Astrocyte (in vitro differentiated cells and primary cell): ENCODE results near the gene SAYSD1. TPM values are rescaled to one million over a fixed set of nuclear protein-coding genes. Genes with fewer than 3 reads are reported as not detected.

Experiments used
- DNase-seq: peaks from one replicate; pipeline ENCODE4 v3.0.0-alpha.2; 2010; ENCODE audit warnings: low read depth
- FAIRE-seq: peaks from 2 replicates; lab custom pipeline; 2011; peaks lifted over from hg19 to GRCh38; lab: Jason Lieb, UNC
- H2AFZ ChIP-seq: 2 replicates; pipeline ENCODE4 v1.6.0; 2012; ENCODE audit warnings: low read depth, low read length, inconsistent platforms
- H3K27ac ChIP-seq: 2 replicates; pipeline ENCODE4 v1.5.1; 2011; ENCODE audit warnings: low read depth, low read length, inconsistent platforms
- H3K27me3 ChIP-seq: 2 replicates; pipeline ENCODE4 v1.6.0; 2011; ENCODE audit warnings: low read length, inconsistent platforms; ENCODE audit not compliant: insufficient read depth
- H3K36me3 ChIP-seq: 2 replicates; pipeline ENCODE4 v1.5.1; 2011; ENCODE audit warnings: low read length, inconsistent platforms; ENCODE audit not compliant: insufficient read depth
- H3K4me1 ChIP-seq: 2 replicates; pipeline ENCODE4 v1.5.1; 2011; ENCODE audit warnings: low read length, inconsistent platforms; ENCODE audit not compliant: insufficient read depth
- H3K4me2 ChIP-seq: 2 replicates; pipeline ENCODE4 v1.6.0; 2012; ENCODE audit warnings: low read length, inconsistent platforms
- H3K4me3 ChIP-seq: 2 replicates; pipeline ENCODE4 v1.5.1; 2011; ENCODE audit warnings: low read depth, mild to moderate bottlenecking, low read length, inconsistent platforms; ENCODE audit not compliant: insufficient read depth
- H3K79me2 ChIP-seq: 2 replicates; pipeline ENCODE4 v1.6.0; 2012; ENCODE audit warnings: mild to moderate bottlenecking, low read length, inconsistent platforms; ENCODE audit not compliant: insufficient read depth
- H3K9ac ChIP-seq: 2 replicates; pipeline ENCODE4 v1.6.0; 2012; ENCODE audit warnings: mild to moderate bottlenecking, low read length, inconsistent platforms
- H3K9me3 ChIP-seq: 2 replicates; pipeline ENCODE4 v1.5.1; 2012; ENCODE audit warnings: low read depth, mild to moderate bottlenecking, low read length, inconsistent platforms; ENCODE audit not compliant: insufficient read depth
- H4K20me1 ChIP-seq: 2 replicates; pipeline ENCODE4 v1.6.0; 2012; ENCODE audit warnings: low read length, inconsistent platforms; ENCODE audit not compliant: insufficient read depth
- H3K27ac Mint-ChIP-seq: one replicate; pipeline ENCODE4 v1.8.0; 2021; ENCODE audit warnings: mild to moderate bottlenecking, mixed read lengths; ENCODE audit not compliant: unreplicated experiment
- H3K27me3 Mint-ChIP-seq: one replicate; pipeline ENCODE4 v1.8.0; 2021; ENCODE audit warnings: low read depth, mixed read lengths; ENCODE audit not compliant: unreplicated experiment
- H3K36me3 Mint-ChIP-seq: one replicate; pipeline ENCODE4 v1.8.0; 2021; ENCODE audit warnings: low read depth, mixed read lengths; ENCODE audit not compliant: unreplicated experiment
- H3K4me1 Mint-ChIP-seq: one replicate; pipeline ENCODE4 v1.8.0; 2021; ENCODE audit warnings: low read depth, mixed read lengths; ENCODE audit not compliant: unreplicated experiment
- H3K4me3 Mint-ChIP-seq: one replicate; pipeline ENCODE4 v1.8.0; 2021; ENCODE audit warnings: mild to moderate bottlenecking, moderate library complexity, mixed read lengths; ENCODE audit not compliant: unreplicated experiment
- H3K9me3 Mint-ChIP-seq: one replicate; pipeline ENCODE4 v1.8.0; 2021; ENCODE audit warnings: mild to moderate bottlenecking, mixed read lengths; ENCODE audit not compliant: unreplicated experiment
- EZH2 ChIP-seq: IDR thresholded peaks from 2 replicates; pipeline ENCODE4 v1.6.1; 2012; ENCODE audit warnings: mild to moderate bottlenecking, low read length, inconsistent platforms; ENCODE audit not compliant: insufficient read depth
- total RNA-seq: library from RNA; stranded (reverse); gene quantifications from 2 replicates; pipeline ENCODE4 v1.2.1, GENCODE V29; 2021
- TF ChIP-seq, protein P1 (sequence below): IDR thresholded peaks from 2 replicates; pipeline ENCODE4 v1.5.1; 2011; ENCODE audit warnings: low read depth, mild to moderate bottlenecking, inconsistent platforms, low read length, moderate library complexity; ENCODE audit not compliant: insufficient read depth

Gene SAYSD1
- total RNA-seq, 1 donor from 2014 or later, result 9.4 TPM

DNA sequence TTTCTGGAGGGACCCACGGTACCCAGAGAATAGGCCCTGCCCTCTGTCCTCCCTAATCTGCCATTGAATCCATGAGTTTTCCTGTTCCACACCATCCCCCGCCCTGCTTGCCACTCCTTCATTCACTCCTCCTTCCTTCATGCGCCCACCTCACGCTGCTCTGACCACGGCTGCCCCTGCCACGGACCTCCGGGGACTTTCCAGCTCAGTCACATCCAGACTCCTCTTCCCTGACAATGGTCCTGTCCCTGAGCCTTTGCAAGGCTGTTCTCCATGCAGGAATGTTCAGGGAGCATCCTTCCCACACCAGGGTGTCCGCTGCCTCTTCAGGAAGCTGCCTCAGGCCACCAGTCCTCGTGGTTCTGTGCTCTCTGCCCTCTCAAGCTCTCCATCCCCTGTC, 40.5 kb downstream of the SAYSD1 start:
- H3K4me3 Mint-ChIP-seq, result no peak overlapping the region
- no peaks in the 10 kb centered on the region for H3K36me3 Mint-ChIP-seq
- peaks cover 2% of the 10 kb centered on the region for H3K9me3 Mint-ChIP-seq
- H4K20me1 ChIP-seq, result no peaks in the 10 kb centered on the region
- no peaks in the 10 kb centered on the region for H3K27me3 ChIP-seq
- H2AFZ ChIP-seq, result no peak overlapping the region
- DNase-seq, result no peak
- H3K27me3 Mint-ChIP-seq, result peaks cover 48% of the 10 kb centered on the region
- H3K27ac ChIP-seq, result no peak overlapping the region
- H3K4me1 ChIP-seq, result no peaks in the 10 kb centered on the region
- no peaks in the 10 kb centered on the region for H3K36me3 ChIP-seq
- H3K9ac ChIP-seq, result no peak overlapping the region
- TF ChIP-seq, protein P1, sequence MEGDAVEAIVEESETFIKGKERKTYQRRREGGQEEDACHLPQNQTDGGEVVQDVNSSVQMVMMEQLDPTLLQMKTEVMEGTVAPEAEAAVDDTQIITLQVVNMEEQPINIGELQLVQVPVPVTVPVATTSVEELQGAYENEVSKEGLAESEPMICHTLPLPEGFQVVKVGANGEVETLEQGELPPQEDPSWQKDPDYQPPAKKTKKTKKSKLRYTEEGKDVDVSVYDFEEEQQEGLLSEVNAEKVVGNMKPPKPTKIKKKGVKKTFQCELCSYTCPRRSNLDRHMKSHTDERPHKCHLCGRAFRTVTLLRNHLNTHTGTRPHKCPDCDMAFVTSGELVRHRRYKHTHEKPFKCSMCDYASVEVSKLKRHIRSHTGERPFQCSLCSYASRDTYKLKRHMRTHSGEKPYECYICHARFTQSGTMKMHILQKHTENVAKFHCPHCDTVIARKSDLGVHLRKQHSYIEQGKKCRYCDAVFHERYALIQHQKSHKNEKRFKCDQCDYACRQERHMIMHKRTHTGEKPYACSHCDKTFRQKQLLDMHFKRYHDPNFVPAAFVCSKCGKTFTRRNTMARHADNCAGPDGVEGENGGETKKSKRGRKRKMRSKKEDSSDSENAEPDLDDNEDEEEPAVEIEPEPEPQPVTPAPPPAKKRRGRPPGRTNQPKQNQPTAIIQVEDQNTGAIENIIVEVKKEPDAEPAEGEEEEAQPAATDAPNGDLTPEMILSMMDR, result no peak
- no peak for TF ChIP-seq EZH2
- H3K9me3 ChIP-seq, result no peaks in the 10 kb centered on the region
- no peak overlapping the region for H3K4me2 ChIP-seq
- no peaks in the 10 kb centered on the region for H3K4me1 Mint-ChIP-seq
- H3K4me3 ChIP-seq, result no peak overlapping the region
- FAIRE-seq, result no peak
- H3K79me2 ChIP-seq, result no peaks in the 10 kb centered on the region
- no peak overlapping the region for H3K27ac Mint-ChIP-seq

DNA sequence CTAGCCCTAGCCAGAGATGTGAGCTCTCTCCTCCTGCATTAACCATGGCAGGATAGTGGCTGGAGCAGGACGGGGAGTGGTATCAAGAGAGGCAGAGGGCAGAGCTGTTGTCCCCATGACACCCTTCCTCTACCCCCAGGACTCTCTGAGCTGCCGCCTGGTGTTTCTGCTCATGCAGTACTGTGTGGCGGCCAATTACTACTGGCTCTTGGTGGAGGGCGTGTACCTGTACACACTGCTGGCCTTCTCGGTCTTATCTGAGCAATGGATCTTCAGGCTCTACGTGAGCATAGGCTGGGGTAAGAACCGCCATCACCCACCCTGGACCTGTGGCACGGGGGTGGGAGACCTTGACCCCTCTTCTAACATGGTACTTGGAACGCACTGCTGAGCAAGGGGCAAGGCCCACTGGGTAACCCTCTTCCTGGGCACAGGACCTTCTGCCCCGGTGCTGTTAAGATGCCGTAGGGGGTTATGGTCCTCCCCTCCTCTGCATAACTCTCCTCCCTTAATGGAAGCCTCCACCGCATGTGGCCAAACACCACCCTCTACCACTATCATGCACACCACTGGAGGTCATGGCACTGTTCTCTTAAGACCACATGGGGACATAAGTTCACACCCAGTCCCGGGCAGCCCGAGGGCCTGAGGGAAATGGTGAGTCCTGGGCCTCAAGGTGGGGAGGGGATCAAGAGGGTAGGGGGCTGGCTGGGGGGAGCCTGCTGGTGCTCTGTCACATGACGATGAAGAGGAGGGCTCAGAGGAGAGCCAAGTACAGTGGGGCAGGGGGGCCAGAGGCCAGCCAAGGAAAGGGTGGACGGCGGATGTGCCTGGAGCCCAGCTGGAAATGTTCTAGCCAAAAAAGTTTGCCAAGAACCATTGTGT, 41.3 kb downstream of the SAYSD1 start:
- Mint-ChIP-seq H3K36me3 (no peaks in the 10 kb centered on the region), H3K27ac (no peak overlapping the region), H3K4me1 (no peaks in the 10 kb centered on the region), H3K27me3 (peaks cover 44% of the 10 kb centered on the region), H3K9me3 (peaks cover 6% of the 10 kb centered on the region), H3K4me3 (no peak overlapping the region)
- no peak overlapping the region for H3K27ac ChIP-seq
- TF ChIP-seq, protein P1, result no peak
- TF ChIP-seq EZH2, result no peak
- no peak for DNase-seq
- H3K36me3 ChIP-seq, result no peaks in the 10 kb centered on the region
- no peak for FAIRE-seq
- no peak overlapping the region for H3K9ac ChIP-seq
- H4K20me1 ChIP-seq, result no peaks in the 10 kb centered on the region
- no peaks in the 10 kb centered on the region for H3K4me1 ChIP-seq
- no peak overlapping the region for H3K4me2 ChIP-seq
- H3K4me3 ChIP-seq, result no peak overlapping the region
- no peaks in the 10 kb centered on the region for H3K27me3 ChIP-seq
- no peaks in the 10 kb centered on the region for H3K79me2 ChIP-seq
- no peaks in the 10 kb centered on the region for H3K9me3 ChIP-seq
- no peak overlapping the region for H2AFZ ChIP-seq

DNA sequence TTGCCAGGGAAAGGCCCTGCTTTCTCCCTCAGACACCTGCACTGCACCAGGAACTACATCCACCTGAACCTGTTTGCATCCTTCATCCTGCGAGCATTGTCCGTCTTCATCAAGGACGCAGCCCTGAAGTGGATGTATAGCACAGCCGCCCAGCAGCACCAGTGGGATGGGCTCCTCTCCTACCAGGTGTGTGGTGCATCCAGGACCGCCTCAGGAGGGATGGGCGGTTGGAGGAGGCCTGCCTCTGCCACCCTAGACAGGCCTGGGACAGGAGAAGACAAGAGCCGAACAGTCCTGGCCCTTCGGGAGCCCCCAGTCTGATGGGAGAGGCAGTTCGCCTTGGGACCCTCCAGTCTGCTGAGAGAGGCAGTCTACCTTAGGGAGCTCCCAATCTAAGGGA, 42.2 kb downstream of the SAYSD1 start:
- no peaks in the 10 kb centered on the region for H3K36me3 Mint-ChIP-seq
- Histone ChIP-seq H3K79me2 (no peaks in the 10 kb centered on the region), H3K36me3 (no peaks in the 10 kb centered on the region), H3K4me1 (no peaks in the 10 kb centered on the region), H3K4me2 (no peak overlapping the region), H3K27me3 (no peaks in the 10 kb centered on the region), H3K9me3 (no peaks in the 10 kb centered on the region), H2AFZ (no peak overlapping the region), H3K9ac (no peak overlapping the region), H4K20me1 (no peaks in the 10 kb centered on the region), H3K27ac (no peak overlapping the region), H3K4me3 (no peak overlapping the region)
- no peak overlapping the region for H3K4me3 Mint-ChIP-seq
- no peak for FAIRE-seq
- H3K4me1 Mint-ChIP-seq, result no peaks in the 10 kb centered on the region
- peaks cover 41% of the 10 kb centered on the region for H3K27me3 Mint-ChIP-seq
- DNase-seq, result no peak
- peaks cover 6% of the 10 kb centered on the region for H3K9me3 Mint-ChIP-seq
- no peak overlapping the region for H3K27ac Mint-ChIP-seq
- TF ChIP-seq, protein P1, result no peak
- TF ChIP-seq EZH2, result no peak
